H1 (cell line): ENCODE results near the gene CUL1. TPM values are rescaled to one million over a fixed set of nuclear protein-coding genes. Genes with fewer than 3 reads are reported as not detected.

ENCODE experiments used
- MAFK ChIP-seq: IDR thresholded peaks from 2 replicates; pipeline ENCODE4 v1.6.1; 2012; ENCODE audit warnings: low read depth, mild to moderate bottlenecking, improper control_type of control experiment, low read length
- polyA plus RNA-seq, 7 experiments: library from polyadenylated mRNA; depleted of rRNA in 3 of 7; stranded (reverse) in 5 of 7; unstranded in 2 of 7; fragments of >200 nt in 5 of 7; fragments of 200-250 nt in 2 of 7; gene quantifications; 1 replicate in 5 of 7; 2 replicates in 1 of 7; 4 replicates in 1 of 7; pipeline versions ENCODE4 v1.2.1 to v1.2.3, GENCODE V29; 2011 to 2013; ENCODE audit warnings: missing spikeins in 2 of 7, mixed read lengths in 2 of 7
- total RNA-seq: library from RNA; stranded (reverse); fragmentation: NEBNext Ultra II Directional; extraction: Animal tissue kit (Norgen Biotek cat#: 25700); gene quantifications from 2 replicates; pipeline ENCODE4 v1.2.1, GENCODE V29; 2021

The CUL1 gene
- total and polyA plus RNA-seq, 2 of the 8 experiments (the other 6 are each of a cell fraction or from before 2014, with no cell fraction given) = 33.0 to 77.3 TPM

- TF ChIP-seq MAFK = no peak
Measured at GRCh38 chr7:148681821-148682220, 16.9 kb upstream of the CUL1 start (continued).
